Stimulated activated CD8-positive, alpha-beta memory T cell treated with anti-CD3 and anti-CD28 coated beads, Interleukin-4, amount 100 ng/mL, for 24 hours (primary cell): ENCODE data around the gene MGAT4B.
"Not testable (repeated sequence)": the region's sequence is repeated elsewhere in the genome, so short reads cannot be mapped to it uniquely, and the experiment has no call there.

Source experiments
- DNase-seq: peaks from one replicate; pipeline ENCODE4 v3.0.0-alpha.2; 2020; ENCODE audit warnings: low read depth

MGAT4B gene

DNA sequence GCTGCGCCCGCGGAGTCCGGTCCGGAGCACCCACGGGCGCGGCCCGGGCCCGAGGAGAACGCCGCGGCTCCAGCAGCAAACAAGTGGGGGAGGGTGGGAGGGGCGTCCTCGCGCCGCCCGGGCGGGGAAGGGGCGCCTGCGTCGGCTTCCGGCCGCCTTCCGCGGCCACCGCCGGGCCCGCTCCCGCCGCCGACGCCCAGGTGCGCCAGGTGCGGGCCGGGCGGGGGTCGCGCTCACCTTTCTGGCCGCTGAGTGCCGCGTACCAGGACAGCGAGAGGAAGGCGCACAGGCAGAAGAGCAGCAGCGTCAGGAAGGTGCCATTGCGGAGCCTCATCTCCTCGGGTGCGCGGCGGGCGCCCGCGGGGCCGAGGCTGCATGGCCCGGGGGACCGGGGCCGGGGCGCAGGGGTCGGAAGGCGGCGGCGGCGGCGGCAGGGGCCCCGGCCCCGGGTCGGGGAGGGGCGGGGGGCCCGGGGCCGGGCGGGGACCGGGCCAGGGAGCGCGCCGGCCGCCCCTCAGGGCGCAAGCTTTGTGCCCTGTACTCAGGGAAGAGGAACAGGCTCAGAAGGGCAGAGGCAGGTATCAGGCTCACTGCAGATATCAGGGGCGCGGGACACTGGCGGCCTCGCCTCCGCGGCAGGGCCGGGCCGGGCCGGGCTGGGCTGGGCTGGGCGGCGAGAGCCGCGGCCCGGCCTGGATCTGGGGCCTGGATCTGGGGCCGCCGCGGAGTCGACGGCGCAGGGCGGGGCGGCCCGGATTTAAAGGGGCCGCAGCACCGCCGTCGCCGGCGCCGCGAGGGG lies at the start of gene MGAT4B:
MGAT4B (minus strand) TSS at position 617 of the 799 bp plus-strand sequence; CDS start at position 334, 283 bp downstream.
- peak; percentile 48 for DNase-seq

GRCh38 chr5:179854356-179854755 lies 47.7 kb upstream of the MGAT4B start:
- no peak for DNase-seq

GRCh38 chr5:179852993-179853547 lies 46.4 kb upstream of the MGAT4B start:
- DNase-seq = no peak

DNA sequence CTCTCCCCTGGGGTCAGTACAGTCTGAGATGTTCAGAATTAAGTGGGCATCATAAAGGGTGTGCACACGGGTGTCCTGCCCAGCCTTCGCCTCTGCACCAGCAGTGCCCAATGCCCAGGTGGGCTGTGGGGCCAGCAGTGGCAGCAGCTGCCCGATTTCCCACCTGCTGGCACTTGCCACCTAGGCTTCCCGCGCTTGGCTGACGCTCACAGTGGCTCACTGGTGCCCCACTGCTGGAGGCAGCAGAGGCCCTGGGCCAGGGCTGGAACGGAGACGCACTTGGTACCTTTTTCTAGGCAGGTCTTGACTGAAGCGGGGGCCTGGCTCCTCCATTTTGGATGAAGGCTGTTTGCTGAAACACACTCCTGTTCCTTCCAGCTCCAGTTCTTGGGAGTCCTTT lies 35.0 kb upstream of the MGAT4B start:
- no peak for DNase-seq

GRCh38 chr5:179840766-179841165 lies 34.1 kb upstream of the MGAT4B start:
- DNase-seq = no peak

- no peak for DNase-seq
Measured at GRCh38 chr5:179840321-179840720, 33.7 kb upstream of the MGAT4B start.

GRCh38 chr5:179839328-179840256 lies 32.9 kb upstream of the MGAT4B start:
- DNase-seq = no peak

DNA sequence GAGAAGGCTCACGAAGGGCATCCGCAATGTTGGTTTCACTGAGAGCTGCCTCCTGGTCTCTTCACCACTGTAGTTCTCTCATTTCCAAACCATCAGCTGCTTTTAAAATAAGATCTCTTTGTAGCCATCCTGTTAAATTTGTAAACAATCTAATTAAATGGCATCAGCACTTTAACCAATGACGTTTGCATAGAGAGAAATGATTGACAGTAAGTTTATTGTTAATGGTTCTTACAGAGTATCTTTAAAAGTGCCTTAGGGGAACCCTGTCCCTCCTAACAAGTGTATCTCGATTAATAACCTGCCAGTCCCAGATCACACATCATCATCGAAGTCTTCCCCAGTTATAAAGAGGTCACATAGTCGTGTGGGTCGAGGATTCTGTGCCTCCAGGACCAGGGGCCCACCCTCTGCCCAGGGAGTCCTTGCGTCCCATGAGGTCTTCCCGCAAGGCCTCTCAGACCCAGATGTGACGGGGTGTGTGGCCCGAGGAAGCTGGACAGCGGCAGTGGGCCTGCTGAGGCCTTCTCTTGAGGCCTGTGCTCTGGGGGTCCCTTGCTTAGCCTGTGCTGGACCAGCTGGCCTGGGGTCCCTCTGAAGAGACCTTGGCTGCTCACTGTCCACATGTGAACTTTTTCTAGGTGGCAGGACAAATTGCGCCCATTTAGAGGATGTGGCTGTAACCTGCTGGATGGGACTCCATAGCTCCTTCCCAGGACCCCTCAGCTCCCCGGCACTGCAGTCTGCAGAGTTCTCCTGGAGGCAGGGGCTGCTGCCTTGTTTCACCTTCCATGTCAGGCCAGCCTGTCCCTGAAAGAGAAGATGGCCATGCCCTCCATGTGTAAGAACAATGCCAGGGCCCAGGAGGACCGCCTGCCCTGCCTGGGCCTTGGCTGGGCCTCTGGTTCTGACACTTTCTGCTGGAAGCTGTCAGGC lies 30.7 kb upstream of the MGAT4B start:
- DNase-seq = no peak

DNA sequence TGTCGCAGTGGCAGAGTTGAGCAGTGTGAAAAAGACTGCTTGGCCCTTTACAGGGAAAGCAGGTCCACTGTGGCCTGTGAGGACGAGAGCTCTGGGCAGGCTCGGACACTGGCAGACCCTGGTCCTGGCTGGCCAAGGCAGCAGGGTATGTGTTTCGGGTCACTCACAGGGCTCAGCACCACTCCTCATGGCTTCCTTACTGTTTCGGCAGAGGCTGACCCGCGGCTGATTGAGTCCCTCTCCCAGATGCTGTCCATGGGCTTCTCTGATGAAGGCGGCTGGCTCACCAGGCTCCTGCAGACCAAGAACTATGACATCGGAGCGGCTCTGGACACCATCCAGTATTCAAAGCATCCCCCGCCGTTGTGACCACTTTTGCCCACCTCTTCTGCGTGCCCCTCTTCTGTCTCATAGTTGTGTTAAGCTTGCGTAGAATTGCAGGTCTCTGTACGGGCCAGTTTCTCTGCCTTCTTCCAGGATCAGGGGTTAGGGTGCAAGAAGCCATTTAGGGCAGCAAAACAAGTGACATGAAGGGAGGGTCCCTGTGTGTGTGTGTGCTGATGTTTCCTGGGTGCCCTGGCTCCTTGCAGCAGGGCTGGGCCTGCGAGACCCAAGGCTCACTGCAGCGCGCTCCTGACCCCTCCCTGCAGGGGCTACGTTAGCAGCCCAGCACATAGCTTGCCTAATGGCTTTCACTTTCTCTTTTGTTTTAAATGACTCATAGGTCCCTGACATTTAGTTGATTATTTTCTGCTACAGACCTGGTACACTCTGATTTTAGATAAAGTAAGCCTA lies 29.8 kb upstream of the MGAT4B start:
- DNase-seq = peak; percentile 38

DNA sequence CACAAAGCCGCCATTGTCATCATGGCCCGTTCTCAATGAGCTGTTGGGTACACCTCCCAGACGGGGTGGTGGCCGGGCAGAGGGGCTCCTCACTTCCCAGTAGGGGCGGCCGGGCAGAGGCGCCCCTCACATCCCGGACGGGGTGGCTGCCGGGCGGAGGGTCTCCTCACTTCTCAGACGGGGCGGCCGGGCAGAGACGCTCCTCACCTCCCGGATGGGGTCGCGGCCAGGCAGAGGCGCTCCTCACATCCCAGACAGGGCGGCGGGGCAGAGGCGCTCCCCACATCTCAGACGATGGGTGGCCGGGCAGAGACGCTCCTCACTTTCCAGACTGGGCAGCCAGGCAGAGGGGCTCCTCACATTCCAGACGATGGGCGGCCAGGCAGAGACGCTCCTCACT lies 28.2 kb upstream of the MGAT4B start:
- DNase-seq = not testable (repeated sequence)

GRCh38 chr5:179834120-179834519 lies 27.5 kb upstream of the MGAT4B start:
- DNase-seq = no peak

DNA sequence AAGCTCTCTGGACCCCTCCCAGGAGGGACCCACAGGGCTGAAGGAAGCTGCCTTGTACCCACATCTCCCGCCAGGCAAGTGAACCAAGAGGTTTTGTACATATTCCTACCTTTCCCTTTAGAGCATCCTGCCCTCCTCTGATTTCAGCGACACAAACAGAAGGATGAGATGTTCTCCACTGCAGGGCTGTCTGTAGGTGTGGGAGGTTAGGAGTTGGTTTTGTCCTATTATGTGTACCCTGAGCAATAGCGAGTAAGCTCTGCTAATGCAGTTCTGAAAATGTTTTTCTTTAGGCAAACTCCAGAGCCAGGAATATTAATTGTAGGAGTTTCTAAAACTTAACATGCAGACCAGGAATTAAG lies 27.0 kb upstream of the MGAT4B start:
- DNase-seq = no peak

DNA sequence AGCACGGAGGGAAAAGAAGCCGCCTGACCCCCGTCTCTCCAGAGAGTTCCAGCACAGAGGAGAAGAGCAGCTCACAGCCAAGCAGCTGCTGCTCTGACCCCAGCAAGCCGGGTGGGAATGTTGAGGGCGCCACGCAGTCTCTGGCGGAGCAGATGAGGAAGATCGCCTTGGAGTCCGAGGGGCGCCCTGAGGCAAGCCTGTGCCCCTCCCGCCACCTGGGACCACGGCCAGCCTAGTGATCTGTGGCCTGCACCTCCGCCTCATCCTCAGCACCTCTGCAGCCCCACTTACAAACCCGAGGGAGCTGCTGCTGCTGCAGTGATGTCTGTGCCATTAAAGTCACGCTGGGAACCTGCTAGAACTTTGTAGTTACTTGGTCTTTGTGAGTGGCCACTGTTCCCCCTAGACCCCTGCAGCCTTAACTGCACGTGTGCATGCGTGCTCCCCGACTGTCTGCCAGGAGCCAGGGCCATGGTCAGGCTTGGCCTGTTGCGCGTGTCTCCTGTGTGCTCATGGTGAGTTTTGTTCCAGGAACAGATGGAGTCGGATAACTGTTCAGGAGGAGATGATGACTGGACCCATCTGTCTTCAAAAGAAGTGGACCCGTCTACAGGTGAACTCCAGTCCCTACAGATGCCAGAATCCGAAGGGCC lies 26.5 kb upstream of the MGAT4B start:
- no peak for DNase-seq

GRCh38 chr5:179832039-179832745 lies 25.5 kb upstream of the MGAT4B start:
- DNase-seq = no peak

DNA sequence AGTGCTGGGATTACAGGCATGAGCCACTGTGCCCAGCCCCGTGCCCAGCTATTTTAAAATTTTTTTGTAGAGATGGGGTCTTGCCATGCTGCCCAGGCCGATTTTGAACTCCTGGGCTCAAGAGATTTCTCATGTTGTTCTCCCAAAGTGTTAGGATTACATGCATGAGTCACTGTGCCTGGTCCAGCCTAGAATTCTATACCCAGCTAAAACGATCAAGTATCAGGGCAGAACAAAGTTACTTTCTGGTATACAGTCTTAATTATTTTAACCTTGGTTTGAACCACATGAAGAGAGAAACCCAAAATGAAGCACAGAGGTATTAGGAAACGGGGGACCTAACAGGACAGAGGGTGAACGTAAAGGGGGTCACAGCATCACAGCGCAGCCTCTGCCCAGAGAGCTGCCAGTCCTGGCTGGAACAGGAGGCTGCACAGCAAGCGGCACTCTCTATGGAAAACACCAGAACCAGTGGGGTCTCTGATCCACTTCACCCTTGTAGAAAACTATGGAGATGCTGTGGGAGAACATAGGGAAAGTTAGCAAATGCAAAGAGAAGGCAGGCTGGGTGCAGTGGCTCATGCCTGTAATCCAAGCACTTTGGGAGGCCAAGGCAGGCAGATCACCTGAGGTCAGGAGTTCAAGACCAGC lies 24.3 kb upstream of the MGAT4B start:
- DNase-seq = no peak

DNA sequence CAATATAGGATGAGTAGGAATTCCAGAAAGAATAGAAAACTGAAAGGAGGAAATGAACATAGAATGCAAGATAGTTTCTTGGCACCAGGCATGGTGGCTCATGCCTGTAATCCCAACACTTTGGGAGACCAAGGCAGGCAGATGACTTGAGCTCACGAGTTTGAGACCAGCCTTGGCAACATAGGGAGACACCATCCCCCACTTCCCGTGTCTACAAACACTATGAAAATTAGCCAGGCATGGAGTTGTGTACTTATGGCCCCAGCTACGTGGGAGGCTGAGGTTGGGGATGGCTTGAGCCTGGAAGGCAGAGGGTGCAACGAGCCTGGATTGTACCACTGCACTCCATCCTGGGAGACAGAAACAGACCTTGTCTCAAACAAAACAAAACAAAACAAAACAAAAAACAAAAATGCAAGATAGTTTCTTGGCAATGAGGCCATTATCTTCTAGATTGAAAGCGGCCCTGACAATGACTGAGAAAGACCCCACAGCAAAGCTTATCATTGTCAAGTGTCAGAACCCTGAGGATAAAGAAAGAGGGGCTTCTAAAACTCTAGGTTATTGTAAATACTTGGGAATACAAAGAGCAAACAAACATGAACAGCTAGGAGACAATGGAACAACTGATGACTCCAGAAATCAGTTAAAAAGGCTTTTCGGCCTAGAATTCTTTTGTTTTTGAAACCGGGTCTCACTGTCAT lies 23.2 kb upstream of the MGAT4B start:
- DNase-seq = no peak

DNA sequence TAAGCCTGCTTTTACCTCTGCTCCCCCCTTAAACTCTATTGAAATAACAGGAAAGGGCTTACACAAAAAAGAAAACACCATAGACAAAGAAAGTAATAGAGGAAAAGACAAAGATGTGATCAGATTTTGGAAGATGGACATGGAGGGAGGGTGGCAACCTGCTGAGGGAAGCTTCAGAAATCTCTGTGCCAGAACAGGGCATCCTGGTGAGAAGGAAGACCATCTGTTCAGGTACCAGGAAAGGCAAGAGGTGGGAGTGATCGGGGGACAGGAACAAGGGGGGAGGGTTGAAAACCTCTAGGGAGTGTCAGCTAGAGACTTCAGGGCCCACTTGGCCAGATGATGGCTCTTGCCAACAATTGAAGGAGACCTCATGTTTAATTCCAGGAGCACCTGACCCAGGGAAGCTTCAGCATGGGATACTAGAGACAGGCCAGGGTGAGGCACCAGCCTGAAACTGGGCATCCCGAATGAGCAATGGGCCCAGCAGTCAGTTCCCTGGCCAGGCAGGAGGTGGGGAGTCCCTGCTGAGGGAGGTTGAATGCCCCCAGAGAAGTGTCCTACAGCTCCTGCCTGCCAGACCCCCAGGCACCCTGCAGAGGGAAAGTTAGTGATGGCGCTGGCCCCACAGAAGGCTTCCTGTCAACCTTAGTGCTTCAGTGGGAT lies 22.2 kb upstream of the MGAT4B start:
- DNase-seq = no peak

DNA sequence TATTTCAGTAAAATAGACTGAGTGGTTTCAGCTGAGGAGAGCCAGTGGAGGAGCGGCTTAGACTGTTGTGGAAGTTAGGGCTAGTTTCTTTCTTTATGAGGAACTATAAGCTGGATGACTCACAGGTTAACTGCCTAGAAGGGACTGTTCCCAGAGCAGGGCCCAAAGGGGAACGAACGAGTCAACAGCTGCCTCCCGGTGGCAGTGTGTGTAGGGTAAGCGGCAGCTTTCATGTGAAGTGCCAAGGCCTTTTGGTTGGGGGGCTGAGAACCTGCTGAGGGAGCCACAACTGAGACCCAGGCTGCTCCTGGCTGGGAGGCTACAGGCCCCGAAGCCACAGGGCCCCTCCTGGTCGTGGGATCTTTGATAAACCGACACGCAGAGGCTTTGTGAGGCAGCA lies 21.0 kb upstream of the MGAT4B start:
- peak; percentile 52 for DNase-seq
